Vagina (tissue), 2 donors: Measurements from ENCODE around the gene FNDC10.

ENCODE experiments used
- POLR2A ChIP-seq, 2 donors: fragments of 450-650 bp; IDR thresholded peaks; one replicate each; pipeline ENCODE4 v1.6.1; 2017; ENCODE audit warnings: antibody characterized with exemption in 2 of 2, mild to moderate bottlenecking in 2 of 2, moderate library complexity in 2 of 2
- TF ChIP-seq, protein P1 (sequence below), 3 experiments: fragments of 450-650 bp in 2 of 3; fragments of 200-600 bp in 1 of 3; sonication (generic) in 1 of 3; IDR thresholded peaks; one replicate each; pipeline ENCODE4 v1.5.1; 2017 to 2019; ENCODE audit warnings: antibody characterized with exemption in 3 of 3, mild to moderate bottlenecking in 2 of 3, moderate library complexity in 2 of 3

DNA sequence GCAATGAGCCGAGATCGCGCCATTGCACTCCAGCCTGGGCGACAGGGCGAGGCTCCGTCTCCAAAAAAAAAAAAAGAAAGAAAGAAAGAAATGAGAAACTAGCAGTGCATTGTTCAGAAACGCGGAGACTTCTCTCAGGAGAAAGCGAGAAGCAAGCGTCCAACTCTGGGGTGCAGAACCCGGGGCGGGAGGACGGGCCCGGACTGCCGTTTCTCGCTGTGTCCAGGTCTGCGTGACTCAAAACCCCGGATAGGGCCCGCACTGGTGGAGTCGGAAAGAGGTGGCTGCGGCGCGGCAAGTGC, 15.0 kb upstream of the FNDC10 start:
- TF ChIP-seq, protein P1, sequence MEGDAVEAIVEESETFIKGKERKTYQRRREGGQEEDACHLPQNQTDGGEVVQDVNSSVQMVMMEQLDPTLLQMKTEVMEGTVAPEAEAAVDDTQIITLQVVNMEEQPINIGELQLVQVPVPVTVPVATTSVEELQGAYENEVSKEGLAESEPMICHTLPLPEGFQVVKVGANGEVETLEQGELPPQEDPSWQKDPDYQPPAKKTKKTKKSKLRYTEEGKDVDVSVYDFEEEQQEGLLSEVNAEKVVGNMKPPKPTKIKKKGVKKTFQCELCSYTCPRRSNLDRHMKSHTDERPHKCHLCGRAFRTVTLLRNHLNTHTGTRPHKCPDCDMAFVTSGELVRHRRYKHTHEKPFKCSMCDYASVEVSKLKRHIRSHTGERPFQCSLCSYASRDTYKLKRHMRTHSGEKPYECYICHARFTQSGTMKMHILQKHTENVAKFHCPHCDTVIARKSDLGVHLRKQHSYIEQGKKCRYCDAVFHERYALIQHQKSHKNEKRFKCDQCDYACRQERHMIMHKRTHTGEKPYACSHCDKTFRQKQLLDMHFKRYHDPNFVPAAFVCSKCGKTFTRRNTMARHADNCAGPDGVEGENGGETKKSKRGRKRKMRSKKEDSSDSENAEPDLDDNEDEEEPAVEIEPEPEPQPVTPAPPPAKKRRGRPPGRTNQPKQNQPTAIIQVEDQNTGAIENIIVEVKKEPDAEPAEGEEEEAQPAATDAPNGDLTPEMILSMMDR (IDR thresholded peaks at IDR 0.05) = no peak
- TF ChIP-seq POLR2A (IDR thresholded peaks at IDR 0.05) = no peak
